Liver (tissue), 9 donors: Measurements from ENCODE around the gene SYNGR3. TPM values are rescaled to one million over a fixed set of nuclear protein-coding genes. Genes with fewer than 3 reads are reported as not detected.

Experiments used
- DNase-seq: peaks from one replicate; pipeline ENCODE4 v3.0.0-alpha.2; 2017; ENCODE audit warnings: low spot score
- H3K27ac ChIP-seq, 2 donors: one replicate each; pipeline ENCODE4 v1.7.0; 2013; ENCODE audit warnings: inconsistent platforms in 2 of 2, low read length in 2 of 2, control low read depth in 1 of 2, low read depth in 1 of 2, mild to moderate bottlenecking in 1 of 2
- H3K27me3 ChIP-seq, 4 donors: one replicate each; pipeline versions ENCODE4 v1.6.1 to v1.7.0; 2013; ENCODE audit warnings: low read length in 3 of 4, inconsistent platforms in 1 of 4, mild to moderate bottlenecking in 1 of 4, moderate library complexity in 1 of 4; ENCODE audit not compliant: control insufficient read depth in 4 of 4, insufficient read depth in 4 of 4
- H3K36me3 ChIP-seq, 4 donors: one replicate each; pipeline versions ENCODE4 v1.6.1 to v1.7.0; 2013; ENCODE audit warnings: low read length in 3 of 4, mild to moderate bottlenecking in 3 of 4, low read depth in 1 of 4, moderate library complexity in 1 of 4; ENCODE audit not compliant: control insufficient read depth in 4 of 4, insufficient read depth in 3 of 4
- H3K4me1 ChIP-seq, 4 donors: one replicate each; pipeline versions ENCODE4 v1.6.1 to v1.7.0; 2013; ENCODE audit warnings: low read length in 3 of 4, mild to moderate bottlenecking in 3 of 4, moderate library complexity in 1 of 4; ENCODE audit not compliant: control insufficient read depth in 4 of 4, insufficient read depth in 4 of 4
- H3K4me3 ChIP-seq, 3 donors: one replicate each; pipeline versions ENCODE4 v1.6.1 to v1.7.0; 2013; ENCODE audit warnings: low read length in 3 of 3, control low read depth in 1 of 3, low read depth in 1 of 3, mild to moderate bottlenecking in 1 of 3
- H3K9ac ChIP-seq, 2 donors: one replicate each; pipeline ENCODE4 v1.7.0; 2013; ENCODE audit warnings: low read length in 2 of 2, mild to moderate bottlenecking in 2 of 2, moderate library complexity in 2 of 2, control low read depth in 1 of 2, low read depth in 1 of 2
- H3K9me3 ChIP-seq, 4 donors: one replicate each; pipeline versions ENCODE4 v1.6.1 to v1.7.0; 2013; ENCODE audit warnings: low read length in 3 of 4; ENCODE audit not compliant: control insufficient read depth in 4 of 4
- ATF3 ChIP-seq: IDR thresholded peaks from 2 replicates; pipeline ENCODE4 v1.6.1; 2016; ENCODE audit warnings: antibody characterized with exemption
- CTCF ChIP-seq: fragments of 150-350 bp; IDR thresholded peaks from 2 replicates; pipeline ENCODE4 v1.5.1; 2017; ENCODE audit warnings: improper control_type of control experiment, low read depth, low read length; ENCODE audit not compliant: missing input control
- EGR1 ChIP-seq, 2 donors: IDR thresholded peaks; 2 replicates each; pipeline ENCODE4 v1.6.1; 2016 to 2018; ENCODE audit warnings: antibody characterized with exemption in 2 of 2, low read depth in 2 of 2
- FOXA1 ChIP-seq: IDR thresholded peaks from 2 replicates; pipeline ENCODE4 v1.6.1; 2016; ENCODE audit warnings: antibody characterized with exemption
- FOXA2 ChIP-seq: IDR thresholded peaks from 2 replicates; pipeline ENCODE4 v1.6.1; 2016; ENCODE audit warnings: antibody characterized with exemption
- GABPA ChIP-seq, 2 donors: IDR thresholded peaks in 1 of 2; conservative IDR thresholded peaks in 1 of 2; 2 replicates each; pipeline ENCODE4 v1.6.1; 2016; ENCODE audit warnings: antibody characterized with exemption in 2 of 2, mild to moderate bottlenecking in 1 of 2, moderate library complexity in 1 of 2
- HNF4A ChIP-seq, 2 donors: conservative IDR thresholded peaks; 2 replicates each; pipeline ENCODE4 v1.6.1; 2016; ENCODE audit warnings: antibody characterized with exemption in 2 of 2, mild to moderate bottlenecking in 2 of 2
- HNF4G ChIP-seq: IDR thresholded peaks from 2 replicates; pipeline ENCODE4 v1.6.1; 2016; ENCODE audit warnings: antibody characterized with exemption
- JUND ChIP-seq, 2 donors: IDR thresholded peaks; 2 replicates each; pipeline ENCODE4 v1.6.1; 2016; ENCODE audit warnings: antibody characterized with exemption in 2 of 2
- MAX ChIP-seq: IDR thresholded peaks from 2 replicates; pipeline ENCODE4 v1.6.1; 2016; ENCODE audit warnings: antibody characterized with exemption
- NR2F2 ChIP-seq: IDR thresholded peaks from 2 replicates; pipeline ENCODE4 v1.6.1; 2016; ENCODE audit warnings: antibody characterized with exemption
- RAD21 ChIP-seq, 2 donors: IDR thresholded peaks; 2 replicates each; pipeline ENCODE4 v1.6.1; 2016; ENCODE audit warnings: antibody characterized with exemption in 2 of 2, mild to moderate bottlenecking in 2 of 2
- RXRA ChIP-seq, 2 donors: IDR thresholded peaks; 2 replicates each; pipeline ENCODE4 v1.6.1; 2017 to 2018; ENCODE audit warnings: antibody characterized with exemption in 2 of 2, mild to moderate bottlenecking in 1 of 2
- SP1 ChIP-seq: IDR thresholded peaks from 2 replicates; pipeline ENCODE4 v1.6.1; 2018; ENCODE audit warnings: antibody characterized with exemption, mild to moderate bottlenecking
- TAF1 ChIP-seq: conservative IDR thresholded peaks from 2 replicates; pipeline ENCODE4 v1.6.1; 2016; ENCODE audit warnings: antibody characterized with exemption, mild to moderate bottlenecking
- YY1 ChIP-seq: IDR thresholded peaks from 2 replicates; pipeline ENCODE4 v1.6.1; 2016; ENCODE audit warnings: antibody characterized with exemption, mild to moderate bottlenecking
- ZBTB33 ChIP-seq: IDR thresholded peaks from 2 replicates; pipeline ENCODE4 v1.6.1; 2016; ENCODE audit warnings: antibody characterized with exemption
- WGBS: extraction: QIAGEN DNeasy Blood & Tissue Kit; methylation state at CpG from one replicate; pipeline ENCODE4 v1.1.7; 2013; 5-methylcytosine and 5-hydroxymethylcytosine counted together
- polyA plus RNA-seq, 2 donors: library from polyadenylated mRNA; stranded (reverse) in 1 of 2; unstranded in 1 of 2; fragments of 200-250 nt in 1 of 2; fragments of >200 nt in 1 of 2; fragmentation: Nextera tagmentation in 1 of 2; extraction: Ambion mirVana in 1 of 2; gene quantifications; one replicate each; pipeline versions ENCODE4 v1.2.1 to v1.2.3, GENCODE V29; 2013 to 2015
- total RNA-seq, 2 donors: library from RNA; depleted of rRNA; stranded (reverse); fragments of >200 nt; gene quantifications; one replicate each; pipeline ENCODE4 v1.2.3, GENCODE V29; 2014
- donor health status: healthy.
- donor health status: healthy.
- donor health status: healthy.
- donor health status: healthy.
- donor health status: healthy.

Gene SYNGR3
- total and polyA plus RNA-seq, 4 donors: 0.09 to 0.47 (median 0.17) TPM; not detected in 1

GRCh38 chr16:1991135-1991551 lies 1.4 kb downstream of the SYNGR3 start:
- no peak overlapping the region for H3K27ac ChIP-seq
- H3K36me3 ChIP-seq: peaks cover 0 to 9% (median under 1%) of the 10 kb centered on the region in 4 donors
- H3K9me3 ChIP-seq: no peaks in the 10 kb centered on the region
- no peak for TF ChIP-seq HNF4G
- no peak for TF ChIP-seq CTCF
- no peak for TF ChIP-seq EGR1 (IDR thresholded peaks at IDR 0.05; ENCODE audit: low read depth in 2 of 2)
- no peak for TF ChIP-seq HNF4A (conservative IDR thresholded peaks at IDR 0.05)
- no peak for TF ChIP-seq ZBTB33
- TF ChIP-seq YY1: no peak
- TF ChIP-seq ATF3: no peak
- no peak for TF ChIP-seq TAF1
- no peak for TF ChIP-seq RAD21 (IDR thresholded peaks at IDR 0.05)
- TF ChIP-seq FOXA1: no peak
- TF ChIP-seq JUND (IDR thresholded peaks at IDR 0.05): no peak
- no peak for TF ChIP-seq GABPA (IDR thresholded peaks at IDR 0.05 in 1 of 2, conservative IDR thresholded peaks at IDR 0.05 in 1 of 2)
- no peak for TF ChIP-seq FOXA2
- TF ChIP-seq RXRA (IDR thresholded peaks at IDR 0.05): no peak
- no peak for TF ChIP-seq MAX
- H3K4me1 ChIP-seq: peaks cover 2 to 31% (median 17%) of the 10 kb centered on the region in 4 donors
- H3K4me3 ChIP-seq: no peak overlapping the region
- H3K27me3 ChIP-seq: peaks cover 0 to 9% (median 4%) of the 10 kb centered on the region in 4 donors
- 17% methylated on average over 18 of the region's 18 CpGs for WGBS
- H3K9ac ChIP-seq: no peak overlapping the region
- no peak for DNase-seq

GRCh38 chr16:1991588-1991947 lies 1.8 kb downstream of the SYNGR3 start:
- H3K9ac ChIP-seq: no peak overlapping the region
- peaks cover 0 to 5% (median under 1%) of the 10 kb centered on the region in 4 donors for H3K36me3 ChIP-seq
- peak overlapping the region in 2 of 3 donors; percentile 2 to 35 for H3K4me3 ChIP-seq
- peak overlapping the region in 1 of 2 donors; percentile 35 for H3K27ac ChIP-seq
- no peak for DNase-seq
- peaks cover 2 to 31% (median 17%) of the 10 kb centered on the region in 4 donors for H3K4me1 ChIP-seq
- peaks cover 0 to 9% (median 4%) of the 10 kb centered on the region in 4 donors for H3K27me3 ChIP-seq
- TF ChIP-seq SP1: no peak
- TF ChIP-seq NR2F2: no peak
- no peak for TF ChIP-seq TAF1
- TF ChIP-seq ATF3: no peak
- no peak for TF ChIP-seq RXRA (IDR thresholded peaks at IDR 0.05)
- TF ChIP-seq HNF4A (conservative IDR thresholded peaks at IDR 0.05): no peak
- TF ChIP-seq MAX: no peak
- TF ChIP-seq CTCF: no peak
- no peak for TF ChIP-seq EGR1 (IDR thresholded peaks at IDR 0.05; ENCODE audit: low read depth in 2 of 2)
- WGBS: 17% methylated on average over 22 of the region's 22 CpGs
- H3K9me3 ChIP-seq: no peaks in the 10 kb centered on the region
